Measurements from ENCODE around the gene CCL11. TPM values are rescaled to one million over a fixed set of nuclear protein-coding genes. Genes with fewer than 3 reads are reported as not detected.

Gene CCL11
- total RNA-seq, 1 donor from 2014 or later, result not detected

DNA sequence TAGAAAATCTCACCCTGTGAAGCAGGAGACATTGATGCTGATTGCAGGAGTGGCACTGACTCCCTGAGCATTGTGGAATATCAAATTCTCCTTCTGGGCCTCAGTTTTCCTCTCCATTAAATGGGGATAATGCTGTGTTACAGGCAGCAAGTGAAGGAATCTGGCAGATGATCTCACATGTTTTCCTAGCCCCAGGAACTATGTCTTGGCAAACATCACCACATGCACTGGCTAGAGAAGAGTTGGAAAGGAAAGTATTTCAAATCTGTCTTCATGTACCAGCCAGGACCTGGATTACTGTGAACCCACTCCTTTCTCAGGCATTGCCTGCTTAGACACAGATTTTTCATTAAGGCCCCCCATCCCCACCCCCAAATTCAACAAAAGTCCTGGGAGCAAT is 20.1 kb downstream of the CCL11 start:
- Mint-ChIP-seq H3K36me3 (ENCODE audit: low read depth, unreplicated experiment) (no peaks in the 10 kb centered on the region), H3K9me3 (ENCODE audit: unreplicated experiment) (no peaks in the 10 kb centered on the region), H3K4me3 (ENCODE audit: unreplicated experiment) (no peak overlapping the region), H3K27me3 (ENCODE audit: unreplicated experiment) (no peaks in the 10 kb centered on the region), H3K4me1 (ENCODE audit: unreplicated experiment) (peaks cover 5% of the 10 kb centered on the region), H3K27ac (ENCODE audit: unreplicated experiment) (no peak overlapping the region)
- DNase-seq (ENCODE audit: low spot score), result no peak
- TF ChIP-seq, protein P1, sequence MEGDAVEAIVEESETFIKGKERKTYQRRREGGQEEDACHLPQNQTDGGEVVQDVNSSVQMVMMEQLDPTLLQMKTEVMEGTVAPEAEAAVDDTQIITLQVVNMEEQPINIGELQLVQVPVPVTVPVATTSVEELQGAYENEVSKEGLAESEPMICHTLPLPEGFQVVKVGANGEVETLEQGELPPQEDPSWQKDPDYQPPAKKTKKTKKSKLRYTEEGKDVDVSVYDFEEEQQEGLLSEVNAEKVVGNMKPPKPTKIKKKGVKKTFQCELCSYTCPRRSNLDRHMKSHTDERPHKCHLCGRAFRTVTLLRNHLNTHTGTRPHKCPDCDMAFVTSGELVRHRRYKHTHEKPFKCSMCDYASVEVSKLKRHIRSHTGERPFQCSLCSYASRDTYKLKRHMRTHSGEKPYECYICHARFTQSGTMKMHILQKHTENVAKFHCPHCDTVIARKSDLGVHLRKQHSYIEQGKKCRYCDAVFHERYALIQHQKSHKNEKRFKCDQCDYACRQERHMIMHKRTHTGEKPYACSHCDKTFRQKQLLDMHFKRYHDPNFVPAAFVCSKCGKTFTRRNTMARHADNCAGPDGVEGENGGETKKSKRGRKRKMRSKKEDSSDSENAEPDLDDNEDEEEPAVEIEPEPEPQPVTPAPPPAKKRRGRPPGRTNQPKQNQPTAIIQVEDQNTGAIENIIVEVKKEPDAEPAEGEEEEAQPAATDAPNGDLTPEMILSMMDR (IDR thresholded peaks at IDR 0.05; ENCODE audit: unreplicated experiment), result no peak

DNA sequence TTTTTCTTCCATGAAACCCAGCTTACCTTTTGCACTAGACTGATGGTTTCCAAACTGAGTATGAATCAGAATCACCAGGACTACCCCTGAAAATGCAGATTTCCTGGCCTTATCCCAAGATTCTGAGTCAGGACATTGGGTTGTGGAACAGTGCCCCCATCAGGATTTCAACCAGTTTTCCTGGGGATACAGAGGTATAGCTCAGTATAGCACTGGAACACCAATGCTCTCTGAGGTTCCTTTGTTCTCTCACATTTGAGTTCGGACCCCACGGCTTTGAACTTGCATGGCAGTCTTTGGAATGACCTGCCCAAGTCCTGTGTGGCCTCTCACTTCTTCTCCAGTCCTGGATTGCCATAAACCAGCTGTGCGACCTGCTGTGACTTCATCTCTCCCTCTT is 20.9 kb downstream of the CCL11 start:
- H3K27ac Mint-ChIP-seq (ENCODE audit: unreplicated experiment), result no peak overlapping the region
- TF ChIP-seq, protein P1 (IDR thresholded peaks at IDR 0.05; ENCODE audit: unreplicated experiment), result no peak
- H3K4me3 Mint-ChIP-seq (ENCODE audit: unreplicated experiment), result no peak overlapping the region
- no peaks in the 10 kb centered on the region for H3K9me3 Mint-ChIP-seq (ENCODE audit: unreplicated experiment)
- no peaks in the 10 kb centered on the region for H3K27me3 Mint-ChIP-seq (ENCODE audit: unreplicated experiment)
- H3K4me1 Mint-ChIP-seq (ENCODE audit: unreplicated experiment), result no peaks in the 10 kb centered on the region
- DNase-seq (ENCODE audit: low spot score), result peak; percentile 8
- no peaks in the 10 kb centered on the region for H3K36me3 Mint-ChIP-seq (ENCODE audit: low read depth, unreplicated experiment)

DNA sequence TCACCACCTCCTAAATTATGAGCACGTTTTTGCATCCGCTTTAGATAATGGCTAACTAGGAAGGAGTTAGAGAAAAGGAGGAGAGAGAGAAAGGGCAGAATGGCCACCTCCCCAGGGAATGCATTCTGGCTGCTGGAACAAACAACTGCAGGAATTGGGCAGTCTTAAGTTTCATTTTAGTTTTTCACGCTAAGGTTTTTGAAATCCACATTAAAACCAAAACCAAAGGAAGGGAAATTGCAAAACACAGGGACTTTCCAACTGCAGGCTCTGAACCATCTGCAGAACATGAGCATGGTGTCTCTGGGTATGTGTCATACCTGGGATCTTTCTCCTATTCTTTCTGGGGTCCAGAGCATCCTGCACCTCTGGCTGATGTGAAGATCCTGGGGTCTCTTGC is 21.6 kb downstream of the CCL11 start:
- Mint-ChIP-seq H3K27ac (ENCODE audit: unreplicated experiment) (no peak overlapping the region), H3K4me1 (ENCODE audit: unreplicated experiment) (no peaks in the 10 kb centered on the region), H3K27me3 (ENCODE audit: unreplicated experiment) (no peaks in the 10 kb centered on the region), H3K4me3 (ENCODE audit: unreplicated experiment) (no peak overlapping the region), H3K9me3 (ENCODE audit: unreplicated experiment) (no peaks in the 10 kb centered on the region), H3K36me3 (ENCODE audit: low read depth, unreplicated experiment) (no peaks in the 10 kb centered on the region)
- no peak for DNase-seq (ENCODE audit: low spot score)
- TF ChIP-seq, protein P1 (IDR thresholded peaks at IDR 0.05; ENCODE audit: unreplicated experiment), result no peak

DNA sequence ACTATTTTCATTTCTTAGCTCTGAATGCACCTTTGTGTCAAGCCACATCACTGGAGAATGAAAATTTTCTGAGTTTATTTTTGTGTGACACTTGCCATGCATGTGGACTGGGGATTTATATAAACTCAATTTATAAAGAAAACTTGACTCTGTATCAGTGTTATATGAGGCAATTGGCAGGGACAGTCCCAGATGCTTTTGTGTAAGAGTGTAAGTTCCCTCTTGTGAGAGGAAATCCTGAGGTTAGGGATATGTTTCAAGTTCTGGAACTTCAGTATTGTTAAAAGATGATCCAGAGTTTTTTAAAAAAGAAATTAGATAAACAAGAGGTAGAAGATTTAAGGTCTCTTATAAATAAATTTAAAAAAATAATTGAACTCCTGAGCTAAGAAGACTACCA is 22.8 kb downstream of the CCL11 start:
- Mint-ChIP-seq H3K27me3 (ENCODE audit: unreplicated experiment) (no peaks in the 10 kb centered on the region), H3K27ac (ENCODE audit: unreplicated experiment) (no peak overlapping the region), H3K4me1 (ENCODE audit: unreplicated experiment) (no peaks in the 10 kb centered on the region), H3K9me3 (ENCODE audit: unreplicated experiment) (no peaks in the 10 kb centered on the region), H3K36me3 (ENCODE audit: low read depth, unreplicated experiment) (no peaks in the 10 kb centered on the region), H3K4me3 (ENCODE audit: unreplicated experiment) (no peak overlapping the region)
- TF ChIP-seq, protein P1 (IDR thresholded peaks at IDR 0.05; ENCODE audit: unreplicated experiment), result no peak
- no peak for DNase-seq (ENCODE audit: low spot score)

DNA sequence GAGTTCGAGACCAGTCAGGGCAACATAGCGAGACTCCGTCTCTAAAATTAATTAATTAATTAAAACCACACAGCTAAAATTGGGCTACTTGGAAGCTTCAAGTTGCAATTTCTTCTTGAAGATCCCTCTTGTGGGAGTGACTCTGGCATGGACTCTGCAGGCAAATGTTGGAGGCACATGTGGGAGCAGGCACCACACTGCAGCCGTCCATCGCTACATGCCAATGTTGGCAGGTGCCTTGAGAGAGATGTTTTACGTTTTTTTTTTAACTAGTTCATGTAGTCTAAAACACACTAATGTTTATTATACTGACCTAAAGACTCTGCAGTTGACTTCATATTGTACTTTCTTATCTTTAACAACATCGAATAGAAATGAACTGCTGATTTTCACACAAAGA is 25.7 kb downstream of the CCL11 start:
- no peaks in the 10 kb centered on the region for H3K4me1 Mint-ChIP-seq (ENCODE audit: unreplicated experiment)
- no peaks in the 10 kb centered on the region for H3K9me3 Mint-ChIP-seq (ENCODE audit: unreplicated experiment)
- H3K36me3 Mint-ChIP-seq (ENCODE audit: low read depth, unreplicated experiment), result no peaks in the 10 kb centered on the region
- H3K27me3 Mint-ChIP-seq (ENCODE audit: unreplicated experiment), result no peaks in the 10 kb centered on the region
- H3K27ac Mint-ChIP-seq (ENCODE audit: unreplicated experiment), result no peak overlapping the region
- no peak for DNase-seq (ENCODE audit: low spot score)
- no peak overlapping the region for H3K4me3 Mint-ChIP-seq (ENCODE audit: unreplicated experiment)
- TF ChIP-seq, protein P1 (IDR thresholded peaks at IDR 0.05; ENCODE audit: unreplicated experiment), result no peak

Measured in endothelial cell (in vitro differentiated cells).